IMR-90 (cell line): ENCODE data around the gene ZSCAN5A. TPM values are rescaled to one million over a fixed set of nuclear protein-coding genes. Genes with fewer than 3 reads are reported as not detected.
A peak's percentile ranks its signal among the peaks of the same experiment; 100 is the strongest.

Experiments used
- ATAC-seq: fragments of 200-7000 bp; cut with Tn5 transposase; 2 replicates; pipeline ENCODE4 v1.9.1; 2020; ENCODE audit warnings: low read depth, mild to moderate bottlenecking, moderate library complexity
- BruUV-seq: library from RNA; stranded (reverse); fragments of 400-500 nt; replicated peaks from 2 replicates; lab custom pipeline; 2021; lab: Mats Ljungman, UMichigan
- CTCF ChIA-PET: fragments of 300-600 bp; formaldehyde crosslinking; extraction: SDS; loops from one replicate; lab custom pipeline; 2021; ENCODE audit warnings: antibody characterized with exemption; lab: Yijun Ruan, JAX
- POLR2A ChIA-PET: fragments of 300-600 bp; sonication (Branson Sonifier 250); formaldehyde crosslinking; loops from one replicate; lab custom pipeline; 2022; ENCODE audit warnings: antibody characterized with exemption; ENCODE audit not compliant: unreplicated experiment; lab: Charles Lee
- DNase-seq: peaks from one replicate; pipeline ENCODE4 v3.0.0; 2013
- H2AFZ ChIP-seq: replicated peaks from 2 replicates; pipeline ENCODE3; 2013; ENCODE audit warnings: low read length, mild to moderate bottlenecking; ENCODE audit not compliant: poor library complexity
- H2AK5ac ChIP-seq: 2 replicates; pipeline ENCODE4 v1.6.1; 2013; ENCODE audit warnings: low read depth, low read length, inconsistent platforms
- H2AK9ac ChIP-seq: replicated peaks from 2 replicates; pipeline ENCODE3; 2013; ENCODE audit warnings: mild to moderate bottlenecking, low read depth, low read length, moderate library complexity; ENCODE audit not compliant: poor library complexity
- H2BK120ac ChIP-seq: 2 replicates; pipeline ENCODE4 v1.6.1; 2013; ENCODE audit warnings: low read depth, low read length, inconsistent platforms
- H2BK15ac ChIP-seq: 3 replicates; pipeline ENCODE4 v1.6.1; 2013; ENCODE audit warnings: low read depth, low read length, inconsistent platforms
- H2BK20ac ChIP-seq: 2 replicates; pipeline ENCODE4 v1.6.1; 2013; ENCODE audit warnings: low read depth, mild to moderate bottlenecking, inconsistent platforms, low read length, moderate library complexity
- H2BK5ac ChIP-seq: 2 replicates; pipeline ENCODE4 v1.6.1; 2013; ENCODE audit warnings: mild to moderate bottlenecking, low read depth, low read length, inconsistent platforms; ENCODE audit not compliant: poor library complexity, severe bottlenecking
- H3K14ac ChIP-seq: replicated peaks from 2 replicates; pipeline ENCODE4 v1.6.1; 2013; ENCODE audit warnings: low read depth, low read length, inconsistent platforms
- H3K18ac ChIP-seq: 2 replicates; pipeline ENCODE4 v1.6.1; 2013; ENCODE audit warnings: low read depth, low read length, control low read depth
- H3K23ac ChIP-seq: 2 replicates; pipeline ENCODE4 v1.6.1; 2013; ENCODE audit warnings: low read depth, low read length, inconsistent platforms
- H3K27ac ChIP-seq: 2 replicates; pipeline ENCODE4 v1.5.1; 2013; ENCODE audit warnings: mild to moderate bottlenecking, control low read depth, low read length; ENCODE audit not compliant: insufficient read depth
- H3K27me3 ChIP-seq: 2 replicates; pipeline ENCODE4 v1.6.1; 2013; ENCODE audit warnings: low read length; ENCODE audit not compliant: control insufficient read depth, insufficient read depth
- H3K36me3 ChIP-seq: 2 replicates; pipeline ENCODE4 v1.6.1; 2013; ENCODE audit warnings: low read length, mixed read lengths; ENCODE audit not compliant: control insufficient read depth, insufficient read depth
- H3K4ac ChIP-seq: 2 replicates; pipeline ENCODE4 v1.6.1; 2013; ENCODE audit warnings: low read depth, low read length, inconsistent platforms
- H3K4me1 ChIP-seq: 2 replicates; pipeline ENCODE4 v1.6.1; 2013; ENCODE audit warnings: low read length, mixed read lengths; ENCODE audit not compliant: control insufficient read depth, insufficient read depth
- H3K4me2 ChIP-seq: 2 replicates; pipeline ENCODE4 v1.6.1; 2013; ENCODE audit warnings: low read depth, mild to moderate bottlenecking, control low read depth, low read length, moderate library complexity
- H3K4me3 ChIP-seq: 2 replicates; pipeline ENCODE4 v1.5.1; 2013; ENCODE audit warnings: low read depth, mild to moderate bottlenecking, control low read depth, low read length, moderate library complexity; ENCODE audit not compliant: insufficient read depth
- H3K56ac ChIP-seq: 2 replicates; pipeline ENCODE4 v1.6.1; 2013; ENCODE audit warnings: low read length, inconsistent platforms; ENCODE audit not compliant: insufficient read depth; ENCODE audit errors: extremely low read depth
- H3K79me1 ChIP-seq, 2 experiments: 2 replicates each; pipeline ENCODE4 v1.6.1; 2013; ENCODE audit warnings: low read length in 2 of 2, inconsistent platforms in 1 of 2, low read depth in 1 of 2
- H3K9ac ChIP-seq: 2 replicates; pipeline ENCODE4 v1.6.1; 2013; ENCODE audit warnings: low read depth, low read length, control low read depth
- H3K9me1 ChIP-seq: 2 replicates; pipeline ENCODE4 v1.6.1; 2013; ENCODE audit warnings: low read length, inconsistent platforms; ENCODE audit not compliant: insufficient read depth
- H3K9me3 ChIP-seq: 2 replicates; pipeline ENCODE4 v1.6.1; 2013; ENCODE audit warnings: low read length; ENCODE audit not compliant: control insufficient read depth, insufficient read depth
- H4K20me1 ChIP-seq: 2 replicates; pipeline ENCODE4 v1.6.1; 2013; ENCODE audit warnings: low read length, inconsistent platforms; ENCODE audit not compliant: insufficient read depth
- H4K5ac ChIP-seq: 2 replicates; pipeline ENCODE4 v1.6.1; 2013; ENCODE audit warnings: mild to moderate bottlenecking, low read depth, low read length, control low read depth
- H4K8ac ChIP-seq, 2 experiments: 2 replicates each; pipeline ENCODE4 v1.6.1; 2013; ENCODE audit warnings: low read depth in 2 of 2, low read length in 2 of 2, control low read depth in 1 of 2, inconsistent platforms in 1 of 2
- H4K91ac ChIP-seq: 2 replicates; pipeline ENCODE4 v1.6.1; 2013; ENCODE audit warnings: low read depth, low read length, inconsistent platforms; ENCODE audit not compliant: insufficient read depth
- BHLHE40 ChIP-seq: fragments of 150-350 bp; IDR thresholded peaks from 2 replicates; pipeline ENCODE4 v1.6.1; 2016; ENCODE audit warnings: mild to moderate bottlenecking, low read depth, low read length
- CEBPB ChIP-seq: IDR thresholded peaks from 2 replicates; pipeline ENCODE4 v1.6.1; 2012; ENCODE audit warnings: low read depth, low read length, improper control_type of control experiment
- CHD1 ChIP-seq: IDR thresholded peaks from 2 replicates; pipeline ENCODE4 v1.6.1; 2012; ENCODE audit warnings: low read depth, low read length, improper control_type of control experiment
- CTCF ChIP-seq: conservative IDR thresholded peaks from 2 replicates; pipeline ENCODE4 v1.5.1; 2012; ENCODE audit warnings: mild to moderate bottlenecking, low read depth, low read length, improper control_type of control experiment
- ELK1 ChIP-seq: fragments of 150-350 bp; IDR thresholded peaks from 2 replicates; pipeline ENCODE4 v1.6.1; 2016; ENCODE audit warnings: low read depth, mild to moderate bottlenecking, low read length, moderate library complexity, borderline replicate concordance
- FOS ChIP-seq: fragments of 150-350 bp; IDR thresholded peaks from 2 replicates; pipeline ENCODE4 v1.6.1; 2016; ENCODE audit warnings: low read depth, low read length
- MAFK ChIP-seq: IDR thresholded peaks from 2 replicates; pipeline ENCODE4 v1.6.1; 2012; ENCODE audit warnings: low read depth, low read length, improper control_type of control experiment
- MAZ ChIP-seq: IDR thresholded peaks from 2 replicates; pipeline ENCODE4 v1.6.1; 2012; ENCODE audit warnings: low read depth, mild to moderate bottlenecking, low read length, improper control_type of control experiment, moderate library complexity, borderline replicate concordance
- MXI1 ChIP-seq: IDR thresholded peaks from 2 replicates; pipeline ENCODE4 v1.6.1; 2012; ENCODE audit warnings: low read depth, mild to moderate bottlenecking, low read length, moderate library complexity, borderline replicate concordance
- NFE2L2 ChIP-seq: fragments of 150-350 bp; IDR thresholded peaks from 2 replicates; pipeline ENCODE4 v1.6.1; 2016; ENCODE audit warnings: low read depth, mild to moderate bottlenecking, low read length
- POLR2A ChIP-seq: IDR thresholded peaks from 2 replicates; pipeline ENCODE4 v1.6.1; 2012; ENCODE audit warnings: mild to moderate bottlenecking, low read depth, low read length
- RAD21 ChIP-seq: IDR thresholded peaks from 2 replicates; pipeline ENCODE4 v1.6.1; 2012; ENCODE audit warnings: low read length, improper control_type of control experiment
- RCOR1 ChIP-seq: IDR thresholded peaks from 2 replicates; pipeline ENCODE4 v1.6.1; 2012; ENCODE audit warnings: mild to moderate bottlenecking, low read length, improper control_type of control experiment; ENCODE audit not compliant: insufficient replicate concordance
- RFX5 ChIP-seq: IDR thresholded peaks from 2 replicates; pipeline ENCODE4 v1.8.0; 2012; ENCODE audit warnings: low read depth, mild to moderate bottlenecking, low read length, moderate library complexity
- SMC3 ChIP-seq: fragments of 150-350 bp; IDR thresholded peaks from 2 replicates; pipeline ENCODE4 v1.6.1; 2016; ENCODE audit warnings: low read depth, mild to moderate bottlenecking, antibody characterized with exemption, low read length, moderate library complexity
- USF2 ChIP-seq: fragments of 150-350 bp; IDR thresholded peaks from 2 replicates; pipeline ENCODE4 v1.6.1; 2017; ENCODE audit warnings: mild to moderate bottlenecking, antibody characterized with exemption, low read length, low read depth
- WGBS, 2 experiments: methylation state at CpG; one replicate each; pipeline versions ENCODE4 v1.1.5 to v1.1.7; 2013; ENCODE audit warnings: missing lambda C conversion rate in 2 of 2; ENCODE audit not compliant: insufficient read length in 1 of 2; ENCODE audit errors: extremely low coverage in 2 of 2; 5-methylcytosine and 5-hydroxymethylcytosine counted together
- dilution Hi-C: fragments of 300-500 bp; cut with HindIII; formaldehyde crosslinking; loops from one replicate; pipeline ENCODE4 v1.14.3; 2018; ENCODE audit warnings: low sequenced_read_pairs; ENCODE audit not compliant: unreplicated experiment
- in situ Hi-C: fragments of 300-500 bp; cut with MboI; formaldehyde crosslinking; loops from 3 replicates; pipeline ENCODE4 v1.14.3; 2019; ENCODE audit warnings: low sequenced_read_pairs, inconsistent platforms, mixed read lengths
- intact Hi-C: fragments of 100-400 bp; cut with micrococcal nuclease; formaldehyde crosslinking; loops from 2 replicates; pipeline ENCODE4 v1.10.0; 2022
- polyA plus RNA-seq, 3 experiments: library from polyadenylated mRNA; depleted of rRNA; stranded (reverse); fragments of >200 nt; gene quantifications; 2 replicates each; pipeline ENCODE4 v1.2.3, GENCODE V29; 2012; ENCODE audit warnings: low replicate concordance in 1 of 3
- total RNA-seq: library from RNA; depleted of rRNA; stranded (reverse); fragments of >200 nt; gene quantifications from 2 replicates; pipeline ENCODE4 v1.2.3, GENCODE V29; 2012

ZSCAN5A gene
- total and polyA plus RNA-seq, 2 of the 4 experiments (the other 2 are of a cell fraction) = 4.3 to 5.0 TPM

- H4K91ac ChIP-seq = no peak overlapping the region
- intact Hi-C loops = no loop called here
- no peaks in the 10 kb centered on the region for H3K36me3 ChIP-seq
- no peaks in the 10 kb centered on the region for H3K79me1 ChIP-seq
- no peak overlapping the region for H3K23ac ChIP-seq
- no peak overlapping the region for H3K4me2 ChIP-seq
- H3K27ac ChIP-seq = no peak overlapping the region
- H4K5ac ChIP-seq = no peak overlapping the region
- dilution Hi-C loops = no loop called here
- H2AFZ ChIP-seq = no peak overlapping the region
- 0% methylated on average over 2 of the region's 6 CpGs; no CpG with 5 or more reads in 1 of the 2 experiments for WGBS, 2 experiments
- no peak overlapping the region for H3K14ac ChIP-seq
- no peak overlapping the region for H2BK5ac ChIP-seq
- H2AK9ac ChIP-seq = no peak overlapping the region
- H3K9me1 ChIP-seq = no peaks in the 10 kb centered on the region
- TF ChIP-seq MAZ (no peak), RCOR1 (no peak), RFX5 (no peak), RAD21 (no peak), FOS (no peak), MAFK (no peak), NFE2L2 (no peak), USF2 (no peak), CEBPB (no peak), BHLHE40 (no peak), POLR2A (no peak), SMC3 (no peak), MXI1 (no peak), ELK1 (no peak), CTCF (no peak), CHD1 (no peak)
- no peak overlapping the region for H3K9ac ChIP-seq
- H4K8ac ChIP-seq = no peak overlapping the region
- DNase-seq (peak; percentile 45), ATAC-seq (peak; percentile 27)
- H2BK15ac ChIP-seq = no peak overlapping the region
- no peaks in the 10 kb centered on the region for H4K20me1 ChIP-seq
- BruUV-seq = no TSS peak
- CTCF ChIA-PET = interaction anchor here (0.8 to 1.7 kb wide), 2 partner anchors 21 to 60 kb away, joined by 3 to 5 read pairs; no protein-coding TSS in a partner anchor
- H3K9me3 ChIP-seq = no peaks in the 10 kb centered on the region
- H3K4ac ChIP-seq = no peak overlapping the region
- H2BK120ac ChIP-seq = no peak overlapping the region
- no peaks in the 10 kb centered on the region for H3K4me1 ChIP-seq
- no peak overlapping the region for H2AK5ac ChIP-seq
- H3K18ac ChIP-seq = no peak overlapping the region
- H2BK20ac ChIP-seq = no peak overlapping the region
- no peaks in the 10 kb centered on the region for H3K27me3 ChIP-seq
- no peak overlapping the region for H3K56ac ChIP-seq
- H3K4me3 ChIP-seq = no peak overlapping the region
- in situ Hi-C loops = no loop called here
- POLR2A ChIA-PET = interaction anchor here (0.6 kb wide), 1 partner anchor 18 kb away, joined by 4 read pairs; no protein-coding TSS in a partner anchor
Observed at GRCh38 chr19:56273563-56274117, 41.0 kb downstream of the ZSCAN5A start.
